AG10803 (cell line): Measurements from ENCODE around the gene DYNC2I2.
A peak's percentile ranks its signal among the peaks of the same experiment; 100 is the strongest.

ENCODE experiments used
- DNase-seq: peaks from one replicate; pipeline ENCODE4 v3.0.0; 2010; ENCODE audit warnings: low read depth
- H3K4me3 ChIP-seq: 2 replicates; pipeline ENCODE4 v1.5.1; 2011; ENCODE audit warnings: mild to moderate bottlenecking, low read length, control low read depth
- CTCF ChIP-seq: conservative IDR thresholded peaks from 2 replicates; pipeline ENCODE4 v1.5.1; 2011; ENCODE audit warnings: mild to moderate bottlenecking, low read length, control low read depth, inconsistent platforms

DYNC2I2 gene

GRCh38 chr9:128656416-128657343 is at the start of gene DYNC2I2:
Gene DYNC2I2, minus strand, starts transcription at chr9:128656847. Its CDS starts 121 bp downstream, at chr9:128656726.
- no peak for TF ChIP-seq CTCF
- peak; percentile 91 for DNase-seq
- H3K4me3 ChIP-seq: peak within 1 kb of the TSS; percentile 69

- H3K4me3 ChIP-seq: no peak overlapping the region
- no peak for DNase-seq
- no peak for TF ChIP-seq CTCF
Measured at GRCh38 chr9:128706045-128706444, 49.4 kb upstream of the DYNC2I2 start.

GRCh38 chr9:128705051-128705965 is 48.7 kb upstream of the DYNC2I2 start:
- H3K4me3 ChIP-seq: no peak overlapping the region
- DNase-seq: no peak
- TF ChIP-seq CTCF: no peak

- TF ChIP-seq CTCF: no peak
- H3K4me3 ChIP-seq: no peak overlapping the region
- no peak for DNase-seq
Measured at GRCh38 chr9:128704356-128704670, 47.7 kb upstream of the DYNC2I2 start.

- H3K4me3 ChIP-seq: peak overlapping the region; percentile 65
- TF ChIP-seq CTCF: no peak
- DNase-seq: no peak
Measured at GRCh38 chr9:128703616-128704355, 47.1 kb upstream of the DYNC2I2 start.

- peak overlapping the region; percentile 65 for H3K4me3 ChIP-seq
- no peak for DNase-seq
- no peak for TF ChIP-seq CTCF
Measured at GRCh38 chr9:128702949-128703615, 46.4 kb upstream of the DYNC2I2 start.
